Activated CD4-positive, alpha-beta T cell treated with anti-CD3 and anti-CD28 coated beads for 24 hours (primary cell): ENCODE data around the gene GOSR2.
"Not testable (repeated sequence)": the region's sequence is repeated elsewhere in the genome, so short reads cannot be mapped to it uniquely, and the experiment has no call there.

Experiments used
- DNase-seq, 2 donors: peaks; one replicate each; pipeline ENCODE4 v3.0.0-alpha.2; 2020; ENCODE audit warnings: low read depth in 2 of 2

GOSR2 gene

GRCh38 chr17:46964315-46965265 is 41.6 kb downstream of the GOSR2 start:
- DNase-seq: no peak

- no peak for DNase-seq
Measured at GRCh38 chr17:46968224-46968834, 45.4 kb downstream of the GOSR2 start.

- no peak for DNase-seq
Measured at GRCh38 chr17:46968896-46969295, 45.9 kb downstream of the GOSR2 start.

GRCh38 chr17:46971647-46972300 is 48.8 kb downstream of the GOSR2 start:
- DNase-seq: no peak

- DNase-seq: no peak
Measured at GRCh38 chr17:46972346-46972745, 49.4 kb downstream of the GOSR2 start.

DNA sequence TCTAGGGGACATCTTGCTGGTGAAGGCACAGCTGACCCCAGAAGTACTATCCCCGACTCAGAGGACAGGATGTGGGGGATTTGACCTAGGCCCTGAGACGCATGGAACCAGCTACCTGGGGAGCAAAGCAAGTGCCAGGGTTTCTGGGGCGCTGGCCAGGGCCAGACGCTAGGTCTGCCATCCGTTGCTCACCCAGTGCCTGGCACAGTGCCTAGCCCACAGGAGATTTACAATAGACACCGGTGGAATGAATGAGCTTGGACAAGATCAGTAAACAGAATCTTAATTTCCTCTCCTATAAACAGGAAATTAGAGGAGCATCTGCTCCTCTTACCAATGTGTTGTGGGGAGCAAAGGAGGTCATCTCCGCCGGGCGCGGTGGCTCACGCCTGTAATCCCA is 51.1 kb downstream of the GOSR2 start:
- DNase-seq: no peak

DNA sequence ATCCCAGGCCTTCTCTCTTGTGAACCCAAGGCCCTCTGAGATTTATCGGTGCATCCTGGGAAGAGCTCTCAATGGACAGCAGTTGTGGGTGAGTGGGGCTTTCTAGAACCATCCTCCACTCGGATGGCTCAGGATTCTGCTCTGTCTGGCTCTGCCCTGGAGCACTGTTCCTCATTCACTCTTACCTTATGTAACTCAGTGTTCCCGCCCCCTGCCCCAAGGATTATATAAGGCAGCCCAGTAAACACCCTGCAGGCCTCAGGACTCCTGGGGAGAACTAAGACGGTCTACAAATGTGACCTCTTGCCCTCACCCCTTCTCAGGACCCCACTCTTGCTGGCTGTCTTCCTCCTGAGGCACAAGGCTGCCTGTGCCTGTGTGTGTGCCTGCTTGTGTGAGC is 52.3 kb downstream of the GOSR2 start:
- DNase-seq: no peak

DNA sequence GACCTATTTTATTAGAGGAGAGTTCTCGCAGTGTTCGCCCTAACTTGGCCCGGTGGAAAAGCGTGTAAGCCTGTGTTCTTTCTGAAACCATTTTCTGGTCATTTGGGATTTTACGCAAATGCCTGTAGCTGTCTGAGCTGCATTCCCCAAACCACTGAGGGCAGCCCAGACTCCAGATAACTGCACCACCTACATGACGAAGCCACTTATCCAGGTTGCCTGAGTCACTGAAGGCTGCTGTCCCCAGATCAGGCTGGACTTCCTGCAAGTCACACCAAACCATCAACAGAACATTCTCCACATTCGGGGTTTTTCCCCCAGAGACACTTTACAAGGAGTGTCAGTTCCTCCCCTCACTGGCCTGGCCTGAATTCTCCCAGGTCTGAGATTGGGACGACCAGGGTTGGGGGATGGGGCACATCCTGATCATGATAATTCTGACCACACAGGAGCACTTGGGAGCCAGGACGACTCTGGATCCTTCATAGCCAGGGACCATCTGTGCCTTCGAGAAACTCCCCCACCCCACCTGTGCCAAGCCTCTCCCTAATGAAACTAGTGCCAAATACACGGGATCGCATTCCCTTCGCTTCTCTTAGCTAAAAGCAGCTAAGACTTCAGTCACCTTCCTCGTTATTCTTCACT is 53.8 kb downstream of the GOSR2 start:
- DNase-seq: no peak

- no peak for DNase-seq
Measured at GRCh38 chr17:46977348-46977747, 54.4 kb downstream of the GOSR2 start.

GRCh38 chr17:46977750-46978488 is 55.0 kb downstream of the GOSR2 start:
- no peak for DNase-seq

DNA sequence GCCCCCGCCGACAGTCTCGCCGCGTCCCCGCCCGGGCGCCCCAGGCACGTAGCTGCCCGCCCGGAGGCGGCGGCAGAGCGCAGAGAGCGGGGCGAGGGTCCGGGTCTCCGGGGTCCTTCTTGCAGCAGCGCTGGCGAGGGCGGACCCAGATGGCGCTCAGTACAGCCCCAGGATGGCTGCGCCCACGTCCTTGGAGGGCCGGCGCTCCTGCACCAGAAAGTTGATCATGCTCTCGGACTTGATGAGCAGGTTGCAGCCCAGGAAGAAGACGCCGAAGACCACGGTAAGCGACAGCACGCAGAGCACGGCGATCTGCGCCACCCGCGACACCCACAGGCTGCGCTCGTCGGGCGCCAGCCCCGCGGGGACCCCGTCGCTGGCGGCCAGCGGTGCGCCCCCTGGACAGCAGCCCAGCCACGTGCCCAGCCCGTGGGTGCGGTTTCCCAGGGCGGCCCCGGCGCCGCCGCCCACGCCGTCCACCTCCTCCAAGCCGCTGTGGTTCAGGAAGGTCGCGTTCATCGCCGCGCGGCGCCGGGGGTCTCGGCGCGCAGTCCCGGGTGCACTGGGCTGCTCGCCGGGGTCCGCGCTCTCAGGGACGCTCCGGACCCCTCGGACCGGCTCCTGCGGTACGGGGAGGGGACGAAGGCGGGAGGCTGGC is 55.7 kb downstream of the GOSR2 start:
- DNase-seq: no peak

GRCh38 chr17:46979147-46979863 is 56.3 kb downstream of the GOSR2 start, which contains the start of gene RPRML:
Gene RPRML (minus strand): TSS chr17:46979253. CDS start chr17:46979007, 246 bp downstream.
- peak; percentile 7 to 33 for DNase-seq

GRCh38 chr17:46982577-46982976 is 59.6 kb downstream of the GOSR2 start:
- no peak for DNase-seq

GRCh38 chr17:46983782-46984181 is 60.8 kb downstream of the GOSR2 start:
- DNase-seq: no peak

DNA sequence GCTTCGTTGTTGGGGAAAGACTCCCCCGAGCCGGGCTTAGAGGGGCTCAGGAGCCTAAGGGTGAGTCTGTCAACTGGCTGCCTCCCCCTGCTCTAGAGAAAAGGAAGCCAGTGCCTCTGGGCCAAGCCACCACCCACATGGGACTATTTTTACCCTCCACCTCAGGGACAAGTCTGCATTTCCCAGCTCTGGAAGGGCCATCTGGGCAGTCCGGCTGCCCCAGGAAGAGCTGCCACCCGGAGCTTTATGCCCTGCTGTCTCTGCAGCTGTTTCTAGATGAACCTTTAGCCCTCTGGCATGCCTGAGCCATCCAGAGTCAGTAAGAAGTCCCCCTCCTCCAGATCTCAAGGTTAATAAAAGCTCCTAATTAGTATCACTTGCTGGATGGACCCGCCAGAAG is 61.4 kb downstream of the GOSR2 start:
- DNase-seq: no peak

DNA sequence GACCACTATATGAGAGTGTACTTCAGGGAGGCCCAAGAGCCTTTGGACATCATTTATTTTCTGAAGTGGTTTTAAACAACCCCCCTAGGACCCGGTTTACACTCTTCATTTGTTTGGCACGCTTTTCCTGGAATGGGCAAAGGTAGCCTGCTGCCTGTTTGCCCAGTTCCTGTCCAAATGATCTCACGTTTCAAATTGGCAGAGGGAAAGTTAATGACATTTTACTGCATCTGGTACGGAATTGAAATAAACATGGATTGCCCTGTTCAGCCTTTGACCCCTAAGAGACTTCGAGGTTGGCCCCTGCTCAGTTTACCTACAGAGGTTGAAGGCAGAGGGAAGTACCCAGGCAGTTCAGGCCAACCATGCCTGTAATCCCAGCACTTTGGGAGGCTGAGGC is 61.9 kb downstream of the GOSR2 start:
- no peak for DNase-seq

DNA sequence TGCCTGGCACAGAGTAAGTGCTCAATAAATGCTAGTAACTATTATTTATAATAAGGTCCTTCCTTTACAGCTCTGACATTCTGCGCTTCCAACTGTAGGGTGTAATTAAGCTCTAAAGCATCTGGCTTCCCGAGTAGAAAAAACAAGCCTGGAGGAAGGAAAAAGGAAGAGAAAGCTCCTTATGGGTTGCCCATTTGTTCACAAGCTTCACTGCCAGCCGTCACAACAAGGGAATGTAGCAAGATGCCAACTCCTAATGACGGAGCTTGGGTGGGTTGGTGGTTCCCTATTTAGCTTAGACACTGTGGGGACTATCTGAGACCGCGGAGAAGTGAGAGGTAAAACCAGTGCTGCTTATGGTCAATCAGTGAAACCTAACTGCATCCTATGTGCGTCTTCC is 63.4 kb downstream of the GOSR2 start:
- DNase-seq: no peak

- DNase-seq: not testable (repeated sequence)
Measured at GRCh38 chr17:46987927-46988326, 65.0 kb downstream of the GOSR2 start.

DNA sequence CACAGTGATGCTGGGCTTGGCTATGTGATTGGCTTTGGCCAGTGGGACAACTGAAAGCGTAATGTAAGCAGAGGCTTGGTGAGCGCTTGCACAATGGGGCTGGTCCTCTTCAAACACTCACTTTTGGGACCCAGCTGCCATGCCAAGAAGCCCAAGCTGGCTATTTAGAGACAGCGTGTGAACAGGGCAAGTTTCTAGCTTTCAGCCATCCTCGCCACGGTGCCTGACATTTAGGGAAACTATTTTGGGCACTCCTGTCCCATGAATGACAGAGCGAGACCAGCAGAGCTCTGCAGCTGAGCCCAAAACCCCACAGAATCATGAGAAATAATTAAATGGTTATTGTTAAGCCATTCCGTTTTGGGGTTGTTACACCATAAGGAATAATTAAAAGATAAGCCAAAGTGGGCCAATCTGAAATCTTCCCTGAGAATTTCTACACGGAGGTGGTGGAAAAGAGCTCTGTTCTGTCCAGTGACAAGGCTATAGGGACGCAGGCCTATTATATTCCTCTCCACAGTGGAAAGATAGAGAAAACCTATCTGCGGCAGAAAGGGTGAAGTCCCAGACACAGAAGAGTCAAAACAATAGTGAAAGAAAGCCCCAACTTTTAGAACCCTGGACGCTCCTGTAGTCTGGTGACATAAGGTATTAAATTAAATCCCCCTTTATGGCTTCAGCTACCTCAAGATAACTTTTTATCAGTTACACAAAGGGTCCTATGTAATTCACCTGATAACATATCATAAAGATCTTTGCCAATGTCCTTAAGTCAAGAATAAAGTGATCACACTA is 66.9 kb downstream of the GOSR2 start:
- no peak for DNase-seq
